HCT116 (cell line): ENCODE results near the gene TNKS1BP1. TPM values are rescaled to one million over a fixed set of nuclear protein-coding genes. Genes with fewer than 3 reads are reported as not detected.

Experiments
- ATAC-seq: fragments of 200-7000 bp; cut with Tn5 transposase; 2 replicates; pipeline ENCODE4 v1.9.1; 2020; ENCODE audit warnings: mild to moderate bottlenecking, moderate library complexity
- BruUV-seq: library from RNA; stranded (reverse); fragments of 400-500 nt; replicated peaks from 2 replicates; lab custom pipeline; 2021; lab: Mats Ljungman, UMichigan
- CTCF ChIA-PET: fragments of 300-600 bp; sonication (Branson Sonifier 250); formaldehyde crosslinking; loops from one replicate; lab custom pipeline; 2021; ENCODE audit warnings: antibody characterized with exemption; lab: Charles Lee
- POLR2A ChIA-PET: fragments of 300-600, 350-600 bp; sonication (Branson Sonifier 250); formaldehyde crosslinking; loops from one replicate; lab custom pipeline; 2021; ENCODE audit warnings: antibody characterized with exemption; lab: Charles Lee
- RAD21 ChIA-PET, 2 experiments: fragments of 300-600 bp; sonication (Branson Sonifier 250); formaldehyde crosslinking; loops; one replicate each; lab custom pipeline; 2023; ENCODE audit warnings: low total read pairs in 2 of 2; ENCODE audit not compliant: uncharacterized antibody in 2 of 2, unreplicated experiment in 2 of 2, low non-redundant PET in 1 of 2; lab: Charles Lee
- DNase-seq: peaks from one replicate; pipeline ENCODE4 v3.0.0-alpha.2; 2010; ENCODE audit warnings: low read depth, low spot score
- H2AFZ ChIP-seq: fragments of 200-600 bp; shearing (Covaris generic), sonication (generic); 2 replicates; pipeline ENCODE4 v1.6.1; 2017; ENCODE audit warnings: low read depth, mixed run types, mixed read lengths, antibody characterized with exemption, low read length; ENCODE audit not compliant: poor library complexity, severe bottlenecking
- H3K27ac ChIP-seq: 2 replicates; pipeline ENCODE4 v1.5.1; 2012; ENCODE audit warnings: low read depth, low read length
- H3K27me3 ChIP-seq: fragments of 200-600 bp; sonication (generic); 2 replicates; pipeline ENCODE4 v1.6.1; 2016; ENCODE audit warnings: mixed run types, low read length, mixed read lengths; ENCODE audit not compliant: insufficient read depth
- H3K36me3 ChIP-seq, 2 experiments: fragments of 200-500 bp in 1 of 2; fragments of 200-600 bp in 1 of 2; sonication (Bioruptor generic) in 1 of 2; sonication (generic) in 1 of 2; 2 replicates each; pipeline versions ENCODE4 v1.5.1 to v1.6.1; 2014 to 2016; ENCODE audit warnings: low read length in 2 of 2, inconsistent platforms in 1 of 2, mixed read lengths in 1 of 2, mixed run types in 1 of 2; ENCODE audit not compliant: insufficient read depth in 2 of 2, control insufficient read depth in 1 of 2
- H3K4me1 ChIP-seq, 2 experiments: fragments of 200-600 bp in 1 of 2; sonication (generic) in 1 of 2; 2 replicates each; pipeline versions ENCODE4 v1.5.1 to v1.6.1; 2012 to 2017; ENCODE audit warnings: low read length in 2 of 2, inconsistent platforms in 1 of 2, mild to moderate bottlenecking in 1 of 2, mixed read lengths in 1 of 2, mixed run types in 1 of 2, moderate library complexity in 1 of 2; ENCODE audit not compliant: insufficient read depth in 2 of 2, control insufficient read depth in 1 of 2
- H3K4me2 ChIP-seq: fragments of 200-600 bp; sonication (generic); 2 replicates; pipeline ENCODE4 v1.6.1; 2017; ENCODE audit warnings: mixed run types, low read length, mixed read lengths
- H3K4me3 ChIP-seq, 2 experiments: fragments of 200-600 bp in 1 of 2; sonication (generic) in 1 of 2; replicated peaks in 1 of 2; 2 replicates each; pipeline ENCODE4 v1.5.1; 2011 to 2016; ENCODE audit warnings: low read length in 2 of 2, control low read depth in 1 of 2, low read depth in 1 of 2, mild to moderate bottlenecking in 1 of 2, mixed read lengths in 1 of 2, mixed run types in 1 of 2
- H3K79me2 ChIP-seq: fragments of 200-600 bp; sonication (generic); 2 replicates; pipeline ENCODE4 v1.6.1; 2017; ENCODE audit warnings: mild to moderate bottlenecking, mixed run types, low read length, moderate library complexity, mixed read lengths; ENCODE audit not compliant: insufficient read depth
- H3K9ac ChIP-seq: fragments of 200-600 bp; sonication (generic); 2 replicates; pipeline ENCODE4 v1.6.1; 2016; ENCODE audit warnings: low read length, mixed read lengths
- H3K9me2 ChIP-seq: fragments of 200-600 bp; sonication (generic), shearing (Covaris generic); 2 replicates; pipeline ENCODE4 v1.6.1; 2017; ENCODE audit warnings: mixed run types, mild to moderate bottlenecking, moderate library complexity; ENCODE audit not compliant: insufficient read depth
- H3K9me3 ChIP-seq, 2 experiments: fragments of 200-500 bp in 1 of 2; fragments of 200-600 bp in 1 of 2; sonication (Bioruptor generic) in 1 of 2; sonication (generic) in 1 of 2; 2 replicates each; pipeline ENCODE4 v1.6.1; 2014 to 2017; ENCODE audit warnings: low read length in 2 of 2, mixed read lengths in 2 of 2, inconsistent platforms in 1 of 2, low read depth in 1 of 2, mild to moderate bottlenecking in 1 of 2, mixed run types in 1 of 2, moderate library complexity in 1 of 2; ENCODE audit not compliant: control insufficient read depth in 1 of 2, insufficient read depth in 1 of 2
- H4K20me1 ChIP-seq: fragments of 200-600 bp; sonication (generic), shearing (Covaris generic); 2 replicates; pipeline ENCODE4 v1.6.1; 2017; ENCODE audit warnings: mixed run types, mild to moderate bottlenecking, moderate library complexity; ENCODE audit not compliant: insufficient read depth
- ATF3 ChIP-seq: IDR thresholded peaks from 2 replicates; pipeline ENCODE4 v1.6.1; 2012
- CBX3 ChIP-seq: IDR thresholded peaks from 2 replicates; pipeline ENCODE4 v1.6.1; 2012; ENCODE audit warnings: low read depth
- CEBPB ChIP-seq: IDR thresholded peaks from 2 replicates; pipeline ENCODE4 v1.6.1; 2012; ENCODE audit warnings: low read depth
- EGR1 ChIP-seq: IDR thresholded peaks from 2 replicates; pipeline ENCODE4 v1.6.1; 2012; ENCODE audit warnings: low read depth
- EZH2 ChIP-seq: fragments of 200-600 bp; sonication (generic); IDR thresholded peaks from 2 replicates; pipeline ENCODE4 v1.6.1; 2017; ENCODE audit warnings: antibody characterized with exemption, mixed run types
- EZH2phosphoT487 ChIP-seq: fragments of 200-600 bp; IDR thresholded peaks from 2 replicates; pipeline ENCODE4 v1.6.1; 2018; ENCODE audit warnings: antibody characterized with exemption, borderline replicate concordance
- FOSL1 ChIP-seq: IDR thresholded peaks from 2 replicates; pipeline ENCODE4 v1.6.1; 2012; ENCODE audit warnings: low read depth
- JUND ChIP-seq: IDR thresholded peaks from 2 replicates; pipeline ENCODE4 v1.6.1; 2012
- MAX ChIP-seq: IDR thresholded peaks from 2 replicates; pipeline ENCODE4 v1.6.1; 2012
- POLR2A ChIP-seq: IDR thresholded peaks from 2 replicates; pipeline ENCODE4 v1.7.0; 2011; ENCODE audit warnings: borderline replicate concordance; ENCODE audit not compliant: insufficient read depth, insufficient read length; ENCODE audit errors: extremely low read depth
- POLR2AphosphoS5 ChIP-seq: IDR thresholded peaks from 2 replicates; pipeline ENCODE4 v1.6.1; 2011; ENCODE audit warnings: mild to moderate bottlenecking, low read depth, low read length, moderate library complexity
- RAD21 ChIP-seq: IDR thresholded peaks from 2 replicates; pipeline ENCODE4 v1.6.1; 2012; ENCODE audit warnings: low read depth, mild to moderate bottlenecking
- SP1 ChIP-seq: IDR thresholded peaks from 2 replicates; pipeline ENCODE4 v1.6.1; 2012; ENCODE audit warnings: low read depth
- SRF ChIP-seq: IDR thresholded peaks from 2 replicates; pipeline ENCODE4 v1.6.1; 2012; ENCODE audit warnings: low read depth
- TCF7L2 ChIP-seq: IDR thresholded peaks from 2 replicates; pipeline ENCODE4 v1.7.0; 2011; ENCODE audit warnings: borderline replicate concordance, inconsistent platforms; ENCODE audit not compliant: insufficient read depth, insufficient read length; ENCODE audit errors: extremely low read depth
- YY1 ChIP-seq: IDR thresholded peaks from 2 replicates; pipeline ENCODE4 v1.6.1; 2011; ENCODE audit warnings: low read length, low read depth, moderate library complexity, mild to moderate bottlenecking; ENCODE audit not compliant: insufficient replicate concordance; ENCODE audit errors: extremely low read depth
- ZBTB33 ChIP-seq: IDR thresholded peaks from 2 replicates; pipeline ENCODE4 v1.6.1; 2011; ENCODE audit warnings: mild to moderate bottlenecking, low read length, moderate library complexity; ENCODE audit not compliant: insufficient replicate concordance; ENCODE audit errors: extremely low read depth
- ZFX ChIP-seq: fragments of 450-650 bp; IDR thresholded peaks from 2 replicates; pipeline ENCODE4 v1.6.1; 2017
- ZNF274 ChIP-seq: fragments of 200-500 bp; sonication (Bioruptor generic); IDR thresholded peaks from 2 replicates; pipeline ENCODE4 v1.6.1; 2014; ENCODE audit warnings: mild to moderate bottlenecking, low read depth, low read length, inconsistent platforms
- intact Hi-C: fragments of 100-400 bp; cut with micrococcal nuclease; formaldehyde crosslinking; loops from 2 replicates; pipeline ENCODE4 v1.10.0; 2022
- total RNA-seq: library from RNA; stranded (reverse); gene quantifications from one replicate; pipeline ENCODE4 v1.2.1, GENCODE V29; 2021; ENCODE audit not compliant: unreplicated experiment

TNKS1BP1 gene
- total RNA-seq, 1 experiment from 2014 or later = 77.6 TPM

- TF ChIP-seq ATF3 = no peak
- TF ChIP-seq ZFX = no peak
- no peak for TF ChIP-seq YY1
- TF ChIP-seq SP1 = no peak
- TF ChIP-seq JUND = no peak
- TF ChIP-seq CBX3 = no peak
- TF ChIP-seq EGR1 = no peak
- TF ChIP-seq MAX = no peak
- TF ChIP-seq ZNF274 = no peak
- no peak for TF ChIP-seq CEBPB
- TF ChIP-seq EZH2phosphoT487 = no peak
- TF ChIP-seq TCF7L2 = no peak
- TF ChIP-seq POLR2AphosphoS5 = no peak
- TF ChIP-seq FOSL1 = no peak
- no peak for TF ChIP-seq POLR2A
- no peak for TF ChIP-seq SRF
- no peak for TF ChIP-seq ZBTB33
- no peak for TF ChIP-seq EZH2
- TF ChIP-seq RAD21 = no peak
- no peak overlapping the region for H3K9ac ChIP-seq
- no peaks in the 10 kb centered on the region for H3K9me2 ChIP-seq
- intact Hi-C loops = no loop called here
- RAD21 ChIA-PET = no interaction called here
- H3K79me2 ChIP-seq = peaks cover 5% of the 10 kb centered on the region; the same call in 1 of the 2 replicates
- no peaks in the 10 kb centered on the region for H3K9me3 ChIP-seq
- no peak overlapping the region for H3K4me2 ChIP-seq
- no peaks in the 10 kb centered on the region for H3K27me3 ChIP-seq
- DNase-seq (no peak), ATAC-seq (no peak)
- no peak overlapping the region for H3K27ac ChIP-seq
- peaks cover 7 to 15% of the 10 kb centered on the region in 2 experiments for H3K4me1 ChIP-seq
- no TSS peak for BruUV-seq
- POLR2A ChIA-PET = no interaction called here
- no peak overlapping the region for H2AFZ ChIP-seq
- peaks cover 25 to 35% of the 10 kb centered on the region in 2 experiments; a peak in 3 of 4 replicates for H3K36me3 ChIP-seq
- CTCF ChIA-PET = no interaction called here
- no peaks in the 10 kb centered on the region for H4K20me1 ChIP-seq
- H3K4me3 ChIP-seq = no peak overlapping the region
Observed at GRCh38 chr11:57316017-57316416, 8.7 kb downstream of the TNKS1BP1 start.
